ENCODE data around the gene BCL11A. TPM values are rescaled to one million over a fixed set of nuclear protein-coding genes. Genes with fewer than 3 reads are reported as not detected.

Gene BCL11A
- total RNA-seq, 2 donors from 2014 or later: 14.3 to 16.2 TPM

GRCh38 chr2:60405271-60405919 lies 148.1 kb downstream of the BCL11A start:
- intact Hi-C loops (cut with DNase I): no loop called here
- Histone ChIP-seq H3K4me1 (no peaks in the 10 kb centered on the region), H3K4me3 (no peak overlapping the region), H3K27me3 (no peaks in the 10 kb centered on the region), H3K9me3 (no peaks in the 10 kb centered on the region), H3K36me3 (replicated peaks in 1 of 2; ENCODE audit: insufficient read depth in 1 of 2, low read depth in 2 of 2) (no peaks in the 10 kb centered on the region), H3K27ac (no peak overlapping the region)
- TF ChIP-seq CTCF (IDR thresholded peaks at IDR 0.05) (no peak), POLR2A (IDR thresholded peaks at IDR 0.05) (no peak)
- no peak for DNase-seq
- 85 to 94% methylated on average over 5 to 7 of the region's 7 CpGs for WGBS, 2 donors
- no peak for ATAC-seq

Other genes starting within 250 kb of the BCL11A start
- 1 to 10 TPM; 4.0 to 6.5 TPM for gene PAPOLG, start 202.6 kb upstream of the BCL11A start, total RNA-seq